Spinal cord (tissue), 10 donors: Measurements from ENCODE around the gene METRN. TPM values are rescaled to one million over a fixed set of nuclear protein-coding genes. Genes with fewer than 3 reads are reported as not detected.
"Not testable (repeated sequence)": the region's sequence is repeated elsewhere in the genome, so short reads cannot be mapped to it uniquely, and the experiment has no call there.

Experiments
- DNase-seq, 6 donors: peaks; one replicate each; pipeline versions ENCODE4 v3.0.0 to v3.0.0-alpha.2; 2013 to 2015; ENCODE audit warnings: low spot score in 6 of 6, low read depth in 4 of 6
- H3K27ac ChIP-seq: one replicate; pipeline ENCODE4 v1.5.1; 2013; ENCODE audit warnings: low read depth, low read length, control low read depth
- H3K27me3 ChIP-seq: one replicate; pipeline ENCODE4 v1.6.1; 2013; ENCODE audit warnings: low read length; ENCODE audit not compliant: control insufficient read depth, insufficient read depth
- H3K36me3 ChIP-seq: one replicate; pipeline ENCODE4 v1.6.1; 2013; ENCODE audit warnings: low read length; ENCODE audit not compliant: control insufficient read depth, insufficient read depth
- H3K4me1 ChIP-seq: one replicate; pipeline ENCODE4 v1.6.1; 2013; ENCODE audit warnings: low read length; ENCODE audit not compliant: control insufficient read depth, insufficient read depth
- H3K4me3 ChIP-seq: one replicate; pipeline ENCODE4 v1.5.1; 2013; ENCODE audit warnings: low read depth, low read length, control low read depth
- H3K9me3 ChIP-seq: one replicate; pipeline ENCODE4 v1.6.1; 2013; ENCODE audit warnings: low read length; ENCODE audit not compliant: control insufficient read depth, insufficient read depth
- WGBS: methylation state at CpG from one replicate; pipeline ENCODE4 v1.1.5; 2013; ENCODE audit warnings: missing lambda C conversion rate; ENCODE audit not compliant: insufficient coverage; 5-methylcytosine and 5-hydroxymethylcytosine counted together
- polyA plus RNA-seq, 2 donors: library from polyadenylated mRNA; unstranded; fragments of 120-200 nt; gene quantifications; one replicate each; pipeline ENCODE4 v1.2.1, GENCODE V29; 2013; ENCODE audit not compliant: insufficient read length in 2 of 2
- total RNA-seq, 2 donors: library from RNA; depleted of rRNA in 1 of 2; stranded (reverse); fragments of 120-200 nt in 1 of 2; fragments of >200 nt in 1 of 2; gene quantifications; one replicate each; pipeline versions ENCODE4 v1.2.3 to v1.2.4, GENCODE V29; 2013 to 2014
- donor health status: healthy.

METRN gene
- total and polyA plus RNA-seq, 4 donors, result 75.5 to 402 (median 319) TPM

GRCh38 chr16:708019-708418 lies 6.9 kb upstream of the METRN start:
- Histone ChIP-seq H3K9me3 (no peaks in the 10 kb centered on the region), H3K36me3 (peaks cover 17% of the 10 kb centered on the region), H3K27me3 (peaks cover 24% of the 10 kb centered on the region), H3K27ac (no peak overlapping the region), H3K4me1 (peaks cover 81% of the 10 kb centered on the region), H3K4me3 (no peak overlapping the region)
- 76% methylated on average over 3 of the region's 3 CpGs for WGBS
- DNase-seq, result no peak

- 72% methylated on average over 2 of the region's 4 CpGs for WGBS
- Histone ChIP-seq H3K36me3 (peaks cover 8% of the 10 kb centered on the region), H3K4me3 (no peak overlapping the region), H3K27ac (peak overlapping the region; percentile 35), H3K4me1 (peaks cover 76% of the 10 kb centered on the region), H3K27me3 (peaks cover 24% of the 10 kb centered on the region), H3K9me3 (no peaks in the 10 kb centered on the region)
- no peak for DNase-seq
Observed at GRCh38 chr16:708959-709358, 6.0 kb upstream of the METRN start.

- DNase-seq, result peak; percentile 68 to 98 (median 91)
- H3K27me3 ChIP-seq, result peaks cover 16% of the 10 kb centered on the region
- H3K36me3 ChIP-seq, result peaks cover 6% of the 10 kb centered on the region
- H3K27ac ChIP-seq, result peak overlapping the region; percentile 90
- no peaks in the 10 kb centered on the region for H3K9me3 ChIP-seq
- H3K4me1 ChIP-seq, result peaks cover 76% of the 10 kb centered on the region
- WGBS, result 8% methylated on average over 29 of the region's 30 CpGs
- no peak overlapping the region for H3K4me3 ChIP-seq
Observed at GRCh38 chr16:709566-710499, 5.1 kb upstream of the METRN start.

- Histone ChIP-seq H3K9me3 (no peaks in the 10 kb centered on the region), H3K27me3 (peaks cover 14% of the 10 kb centered on the region), H3K27ac (peak overlapping the region; percentile 90), H3K4me1 (peaks cover 74% of the 10 kb centered on the region), H3K4me3 (no peak overlapping the region), H3K36me3 (peaks cover 6% of the 10 kb centered on the region)
- 52% methylated on average over 20 of the region's 21 CpGs for WGBS
- no peak for DNase-seq
Observed at GRCh38 chr16:710500-711075, 4.3 kb upstream of the METRN start.

GRCh38 chr16:711084-711483 lies 3.8 kb upstream of the METRN start:
- Histone ChIP-seq H3K27ac (peak overlapping the region; percentile 90), H3K36me3 (peaks cover 6% of the 10 kb centered on the region), H3K4me3 (no peak overlapping the region), H3K27me3 (peaks cover 18% of the 10 kb centered on the region), H3K4me1 (peaks cover 76% of the 10 kb centered on the region), H3K9me3 (no peaks in the 10 kb centered on the region)
- WGBS, result 61% methylated on average over 12 of the region's 12 CpGs
- no peak for DNase-seq

GRCh38 chr16:711548-712320 lies 3.2 kb upstream of the METRN start:
- peak in 2 of 6 donors; percentile 82 for DNase-seq
- H3K9me3 ChIP-seq, result no peaks in the 10 kb centered on the region
- H3K4me3 ChIP-seq, result no peak overlapping the region
- 8% methylated on average over 12 of the region's 25 CpGs for WGBS
- H3K4me1 ChIP-seq, result peaks cover 76% of the 10 kb centered on the region
- H3K27me3 ChIP-seq, result peaks cover 18% of the 10 kb centered on the region
- H3K36me3 ChIP-seq, result peaks cover 8% of the 10 kb centered on the region
- H3K27ac ChIP-seq, result no peak overlapping the region

- WGBS, result 48% methylated on average over 7 of the region's 13 CpGs
- Histone ChIP-seq H3K27me3 (peaks cover 15% of the 10 kb centered on the region), H3K36me3 (peaks cover 19% of the 10 kb centered on the region), H3K4me1 (peaks cover 78% of the 10 kb centered on the region)
- H3K9me3 ChIP-seq, DNase-seq, H3K27ac ChIP-seq, H3K4me3 ChIP-seq: not testable (repeated sequence)
Observed at GRCh38 chr16:712740-713250, 2.1 kb upstream of the METRN start.

GRCh38 chr16:714079-714478 lies 839 bp upstream of the METRN start:
- WGBS, result 64% methylated on average over 11 of the region's 11 CpGs
- H3K9me3 ChIP-seq, result no peaks in the 10 kb centered on the region
- no peak for DNase-seq
- peaks cover 78% of the 10 kb centered on the region for H3K4me1 ChIP-seq
- peak overlapping the region; percentile 59 for H3K27ac ChIP-seq
- peaks cover 11% of the 10 kb centered on the region for H3K27me3 ChIP-seq
- H3K36me3 ChIP-seq, result peaks cover 32% of the 10 kb centered on the region
- H3K4me3 ChIP-seq, result peak overlapping the region; percentile 34

GRCh38 chr16:715477-716199 lies 720 bp downstream of the METRN start:
- peak overlapping the region; percentile 96 for H3K27ac ChIP-seq
- peaks cover 11% of the 10 kb centered on the region for H3K27me3 ChIP-seq
- H3K9me3 ChIP-seq, result no peaks in the 10 kb centered on the region
- peaks cover 78% of the 10 kb centered on the region for H3K4me1 ChIP-seq
- under 1% methylated on average over 73 of the region's 74 CpGs for WGBS
- H3K36me3 ChIP-seq, result peaks cover 32% of the 10 kb centered on the region
- peak in 1 of 6 donors; percentile 66 for DNase-seq
- peak overlapping the region; percentile 59 for H3K4me3 ChIP-seq
